ENCODE results near the gene ARID1A. TPM values are rescaled to one million over a fixed set of nuclear protein-coding genes. Genes with fewer than 3 reads are reported as not detected.

Gene ARID1A
- total and polyA plus RNA-seq, 2 of the 8 experiments (the other 6 are each of a cell fraction or from before 2014, with no cell fraction given): 52.1 to 103 TPM

GRCh38 chr1:26781206-26781825 lies 85.5 kb downstream of the ARID1A start:
- Histone ChIP-seq H3K36me3 (ENCODE audit: control insufficient read depth in 2 of 4, insufficient read depth in 4 of 4, low read length in 3 of 4) (peaks cover 30 to 56% (median 41%) of the 10 kb centered on the region in 4 experiments), H4K5ac (ENCODE audit: insufficient read length, low read depth, low read length) (no peak overlapping the region), H3K27ac (ENCODE audit: low read depth, low read length) (no peak overlapping the region), H3K79me1 (ENCODE audit: low read depth, low read length) (no peaks in the 10 kb centered on the region), H4K8ac (ENCODE audit: extremely low read depth, insufficient read depth, low read length) (no peak overlapping the region; the same call in 1 of the 2 replicates), H2BK15ac (ENCODE audit: low read length) (no peak overlapping the region), H3K4me1 (replicated peaks in 1 of 4; ENCODE audit: control insufficient read depth in 3 of 4, insufficient read depth in 4 of 4, low read length in 3 of 4) (peaks cover 0 to 8% (median 5%) of the 10 kb centered on the region in 4 experiments; a peak in 4 of 7 replicates), H3K23ac (ENCODE audit: insufficient read length) (no peak overlapping the region), H2BK120ac (replicated peaks; ENCODE audit: low read depth, low read length) (no peak overlapping the region), H2AK5ac (ENCODE audit: low read depth, low read length) (no peak overlapping the region), H3K56ac (replicated peaks; ENCODE audit: insufficient read length, low read depth, low read length) (no peak overlapping the region), H3K14ac (ENCODE audit: insufficient read length) (no peak overlapping the region), H3K9ac (replicated peaks in 1 of 4; ENCODE audit: extremely low read depth in 1 of 4, low read depth in 3 of 4, low read length in 3 of 4) (no peak overlapping the region), H2AFZ (ENCODE audit: low read length) (no peak overlapping the region), H3K4me2 (ENCODE audit: insufficient read depth in 1 of 2, low read depth in 2 of 2, low read length in 2 of 2) (no peak overlapping the region), H2BK20ac (ENCODE audit: low read length) (no peak overlapping the region), H2BK12ac (ENCODE audit: low read depth, low read length) (no peak overlapping the region), H3K79me2 (ENCODE audit: control insufficient read depth in 1 of 2, insufficient read depth in 2 of 2, low read length in 2 of 2) (no peaks in the 10 kb centered on the region), H3K9me3 (ENCODE audit: insufficient read depth in 2 of 2, low read depth in 1 of 2, low read length in 1 of 2) (no peaks in the 10 kb centered on the region), H2BK5ac (ENCODE audit: low read depth, low read length) (no peak overlapping the region), H3K27me3 (replicated peaks in 1 of 4; ENCODE audit: control insufficient read depth in 3 of 4, extremely low read depth in 1 of 4, insufficient read depth in 3 of 4, low read length in 3 of 4) (no peaks in the 10 kb centered on the region), H3K4me3 (ENCODE audit: extremely low read depth in 1 of 4, insufficient read depth in 2 of 4, low read depth in 3 of 4, low read length in 4 of 4) (no peak overlapping the region), H4K91ac (replicated peaks; ENCODE audit: insufficient read length, low read length) (no peak overlapping the region), H3K4ac (replicated peaks; ENCODE audit: insufficient read length, low read depth, low read length) (no peak overlapping the region), H4K20me1 (replicated peaks in 1 of 2; ENCODE audit: control insufficient read depth in 1 of 2, insufficient read depth in 2 of 2, low read length in 2 of 2) (peaks cover 5 to 9% of the 10 kb centered on the region in 2 experiments), H3K23me2 (ENCODE audit: low read depth, low read length) (no peaks in the 10 kb centered on the region; the same call in 1 of the 2 replicates), H3K18ac (ENCODE audit: extremely low read depth, low read length) (no peak overlapping the region)
- DNase-seq (ENCODE audit: low read depth in 1 of 2, low spot score in 2 of 2) (no peak), FAIRE-seq (no peak)
- CTCF ChIA-PET (ENCODE audit: partially characterized antibody): interaction anchor here (0.9 to 2.6 kb wide), 9 partner anchors 9 to 197 kb away, joined by 3 to 6 read pairs (median 4); no protein-coding TSS in a partner anchor
- TF ChIP-seq SIN3A (conservative IDR thresholded peaks at IDR 0.05 in 1 of 2, IDR thresholded peaks at IDR 0.05 in 1 of 2; ENCODE audit: low read depth in 1 of 2, low read length in 2 of 2): no peak
- TF ChIP-seq KDM4A (IDR thresholded peaks at IDR 0.05; ENCODE audit: low read depth, low read length, severe bottlenecking): no peak
- no peak for TF ChIP-seq HDAC6 (IDR thresholded peaks at IDR 0.05; ENCODE audit: low read depth, low read length)
- TF ChIP-seq CBX8 (IDR thresholded peaks at IDR 0.05; ENCODE audit: borderline replicate concordance, low read depth, low read length): no peak
- TF ChIP-seq TBP (IDR thresholded peaks at IDR 0.05; ENCODE audit: low read depth, low read length): no peak
- TF ChIP-seq TAF7 (optimal IDR thresholded peaks at IDR 0.05; ENCODE audit: borderline replicate concordance, low read depth, low read length): no peak
- no peak for TF ChIP-seq MAFK (IDR thresholded peaks at IDR 0.05; ENCODE audit: low read depth, low read length)
- no peak for TF ChIP-seq MAX (IDR thresholded peaks at IDR 0.05)
- POLR2A ChIA-PET (ENCODE audit: partially characterized antibody): interaction anchor here (0.5 to 11.6 kb wide), 4 partner anchors 10 to 446 kb away, joined by 3 to 118 read pairs (median 4); partner anchors contain the start of gene ARID1A
- 91% methylated on average over 11 of the region's 11 CpGs; no CpG with 5 or more reads in 1 of the 2 experiments for WGBS, 2 experiments (ENCODE audit: extremely low coverage in 1 of 2, insufficient coverage in 1 of 2, insufficient read length in 1 of 2, insufficient replicate concordance in 2 of 2, low coverage in 1 of 2, low lambda C conversion rate in 2 of 2, missing lambda C conversion rate in 1 of 2)

Data from H1 (cell line).